Endothelial cell (in vitro differentiated cells): Measurements from ENCODE around the gene GOLGA6L7. TPM values are rescaled to one million over a fixed set of nuclear protein-coding genes. Genes with fewer than 3 reads are reported as not detected.

Experiments
- DNase-seq: peaks from one replicate; pipeline ENCODE4 v3.0.0; 2021; ENCODE audit warnings: low spot score
- H3K27ac Mint-ChIP-seq: one replicate; pipeline ENCODE4 v1.8.0; 2021; ENCODE audit warnings: mixed read lengths, inconsistent platforms; ENCODE audit not compliant: unreplicated experiment
- H3K27me3 Mint-ChIP-seq: one replicate; pipeline ENCODE4 v1.8.0; 2021; ENCODE audit warnings: mild to moderate bottlenecking, moderate library complexity, mixed read lengths, inconsistent platforms; ENCODE audit not compliant: unreplicated experiment
- H3K36me3 Mint-ChIP-seq: one replicate; pipeline ENCODE4 v1.8.0; 2021; ENCODE audit warnings: mild to moderate bottlenecking, low read depth, mixed read lengths, inconsistent platforms; ENCODE audit not compliant: unreplicated experiment
- H3K4me1 Mint-ChIP-seq: one replicate; pipeline ENCODE4 v1.8.0; 2021; ENCODE audit warnings: mild to moderate bottlenecking, mixed read lengths, inconsistent platforms; ENCODE audit not compliant: unreplicated experiment
- H3K4me3 Mint-ChIP-seq: one replicate; pipeline ENCODE4 v1.8.0; 2021; ENCODE audit warnings: mild to moderate bottlenecking, mixed read lengths, inconsistent platforms; ENCODE audit not compliant: unreplicated experiment
- H3K9me3 Mint-ChIP-seq: one replicate; pipeline ENCODE4 v1.8.0; 2021; ENCODE audit warnings: mixed read lengths, inconsistent platforms; ENCODE audit not compliant: unreplicated experiment
- CTCF ChIP-seq: fragments of 200-600 bp; sonication (generic); IDR thresholded peaks from one replicate; pipeline ENCODE4 v1.5.0; 2021; ENCODE audit warnings: antibody characterized with exemption; ENCODE audit not compliant: unreplicated experiment
- total RNA-seq: library from RNA; stranded (reverse); fragmentation: NEBNext Ultra II Directional; extraction: Animal tissue kit (Norgen Biotek cat#: 25700); gene quantifications from one replicate; pipeline ENCODE4 v1.2.1, GENCODE V29; 2021; ENCODE audit not compliant: unreplicated experiment

Gene GOLGA6L7
- total RNA-seq, 1 donor from 2014 or later: not detected

DNA sequence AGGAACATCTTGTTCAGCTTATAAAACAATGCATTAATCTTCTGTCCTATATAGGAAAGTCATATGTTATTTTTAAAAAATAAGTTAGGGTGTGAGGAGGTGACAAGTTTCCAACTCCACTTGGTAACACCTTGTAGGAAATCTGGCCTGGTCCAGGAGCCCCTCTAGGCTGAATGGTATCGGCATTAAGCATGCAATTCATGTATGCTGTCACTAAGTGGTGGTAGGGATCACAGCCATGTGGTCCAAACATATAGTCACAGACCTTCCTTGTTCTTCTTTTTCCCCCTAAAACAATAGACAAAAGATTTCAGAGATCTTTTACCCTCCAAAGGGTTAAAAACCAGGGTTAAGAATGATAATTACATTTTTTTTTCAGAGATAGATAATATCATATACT lies 33.2 kb upstream of the GOLGA6L7 start:
- TF ChIP-seq CTCF: no peak
- H3K9me3 Mint-ChIP-seq: no peaks in the 10 kb centered on the region
- no peak overlapping the region for H3K4me3 Mint-ChIP-seq
- peaks cover 4% of the 10 kb centered on the region for H3K4me1 Mint-ChIP-seq
- H3K27ac Mint-ChIP-seq: no peak overlapping the region
- peaks cover 5% of the 10 kb centered on the region for H3K27me3 Mint-ChIP-seq
- DNase-seq: no peak
- no peaks in the 10 kb centered on the region for H3K36me3 Mint-ChIP-seq

- Mint-ChIP-seq H3K27me3 (peaks cover 5% of the 10 kb centered on the region), H3K27ac (peak overlapping the region; percentile 72), H3K36me3 (no peaks in the 10 kb centered on the region), H3K4me1 (peaks cover 4% of the 10 kb centered on the region), H3K4me3 (no peak overlapping the region), H3K9me3 (no peaks in the 10 kb centered on the region)
- no peak for TF ChIP-seq CTCF
- no peak for DNase-seq
These were observed 32.7 kb upstream of the GOLGA6L7 start for GRCh38 chr15:28881170-28881569.

- Mint-ChIP-seq H3K27me3 (peaks cover 8% of the 10 kb centered on the region), H3K9me3 (no peaks in the 10 kb centered on the region), H3K27ac (no peak overlapping the region), H3K36me3 (no peaks in the 10 kb centered on the region), H3K4me3 (no peak overlapping the region), H3K4me1 (peaks cover 7% of the 10 kb centered on the region)
- no peak for DNase-seq
- no peak for TF ChIP-seq CTCF
These were observed 32.2 kb upstream of the GOLGA6L7 start for GRCh38 chr15:28880680-28881079.

DNA sequence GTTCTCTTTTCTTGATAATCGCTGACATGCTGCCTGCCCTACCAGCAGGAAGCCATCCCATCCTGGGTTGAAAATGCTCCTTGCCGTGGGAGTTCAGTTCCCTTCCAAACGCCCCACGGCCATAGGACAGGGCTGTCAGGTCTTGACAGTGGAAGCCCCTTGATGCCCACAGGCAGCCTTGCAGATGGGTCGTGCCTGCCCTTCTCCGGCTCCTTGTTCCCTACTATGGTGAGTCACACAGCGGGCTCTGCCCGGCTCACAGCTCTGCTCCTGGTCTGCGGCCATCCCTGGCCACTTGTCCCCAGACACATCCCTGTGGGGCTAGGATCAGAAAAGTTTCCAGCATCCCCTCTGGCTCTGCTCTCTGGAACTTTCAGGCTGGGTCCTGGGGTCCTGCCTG lies 31.1 kb upstream of the GOLGA6L7 start:
- H3K36me3 Mint-ChIP-seq: no peaks in the 10 kb centered on the region
- no peak overlapping the region for H3K27ac Mint-ChIP-seq
- H3K4me3 Mint-ChIP-seq: no peak overlapping the region
- H3K27me3 Mint-ChIP-seq: peaks cover 8% of the 10 kb centered on the region
- no peak for DNase-seq
- H3K4me1 Mint-ChIP-seq: peaks cover 7% of the 10 kb centered on the region
- no peak for TF ChIP-seq CTCF
- no peaks in the 10 kb centered on the region for H3K9me3 Mint-ChIP-seq

DNA sequence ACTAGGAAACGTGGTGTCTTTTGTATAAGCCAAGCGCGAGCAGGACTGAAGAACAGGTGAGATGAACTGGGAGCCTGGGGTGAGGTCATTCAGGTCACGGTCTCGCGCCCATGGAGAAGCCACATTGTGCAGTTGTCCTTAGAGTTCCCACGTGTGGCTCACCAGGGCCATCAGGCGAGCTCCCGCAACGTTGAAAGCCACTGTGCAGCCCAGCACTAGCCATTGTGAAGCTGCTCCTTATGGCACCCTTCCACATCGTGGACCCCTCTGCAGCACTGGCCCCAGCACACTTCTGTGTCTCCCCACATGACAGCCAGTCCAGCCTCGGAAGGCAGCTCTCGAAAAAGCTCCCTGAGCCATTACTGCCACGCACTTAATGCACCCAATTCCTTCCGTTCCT lies 29.8 kb upstream of the GOLGA6L7 start:
- Mint-ChIP-seq H3K36me3 (peaks cover 1% of the 10 kb centered on the region), H3K27ac (no peak overlapping the region), H3K4me1 (peaks cover 7% of the 10 kb centered on the region), H3K4me3 (no peak overlapping the region), H3K27me3 (peaks cover 7% of the 10 kb centered on the region), H3K9me3 (peaks cover under 1% of the 10 kb centered on the region)
- TF ChIP-seq CTCF: no peak
- no peak for DNase-seq
